Pancreas (tissue), 10 donors: ENCODE data around the gene CCNF. TPM values are rescaled to one million over a fixed set of nuclear protein-coding genes. Genes with fewer than 3 reads are reported as not detected.
A peak's percentile ranks its signal among the peaks of the same experiment; 100 is the strongest.

Experiments used
- ATAC-seq, 4 donors: fragments of 200-7000 bp; cut with Tn5 transposase; one replicate each; pipeline versions ENCODE4 v1.8.0 to v1.9.1; 2020; ENCODE audit warnings: mild to moderate bottlenecking in 4 of 4, moderate library complexity in 4 of 4
- DNase-seq, 6 donors: peaks; one replicate each; pipeline ENCODE4 v3.0.0-alpha.2; 2020
- FAIRE-seq: peaks from 2 replicates; lab custom pipeline; 2012; peaks lifted over from hg19 to GRCh38; lab: Jason Lieb, UNC
- H3K27ac ChIP-seq, 4 donors: fragments of 200-600 bp; sonication (generic); 1 replicate in 3 of 4; 2 replicates in 1 of 4; pipeline versions ENCODE4 v1.5.0 to v1.8.0; 2020
- H3K27me3 ChIP-seq, 4 donors: fragments of 200-600 bp; one replicate each; pipeline ENCODE4 v1.8.0; 2021
- H3K36me3 ChIP-seq, 3 donors: fragments of 200-600 bp; sonication (generic) in 1 of 3; one replicate each; pipeline versions ENCODE4 v1.5.0 to v1.8.0; 2020 to 2021
- H3K4me1 ChIP-seq, 3 donors: fragments of 200-600 bp; one replicate each; pipeline ENCODE4 v1.8.0; 2021
- H3K4me3 ChIP-seq, 4 donors: fragments of 200-600 bp; sonication (generic) in 2 of 4; one replicate each; pipeline versions ENCODE4 v1.5.0 to v1.8.0; 2020 to 2021
- H3K9me3 ChIP-seq, 4 donors: fragments of 200-600 bp; one replicate each; pipeline ENCODE4 v1.8.0; 2021
- CTCF ChIP-seq, 4 donors: fragments of 200-600 bp; sonication (generic) in 3 of 4; IDR thresholded peaks; one replicate each; pipeline versions ENCODE4 v1.5.0 to v1.8.0; 2021; ENCODE audit warnings: antibody characterized with exemption in 4 of 4
- WGBS, 2 donors: extraction: QIAGEN DNeasy Blood & Tissue Kit; methylation state at CpG; one replicate each; pipeline ENCODE4 v1.1.7; 2013; 5-methylcytosine and 5-hydroxymethylcytosine counted together
- intact Hi-C, 3 donors: fragments of 100-400 bp; cut with DNase I; formaldehyde crosslinking; loops; one replicate each; pipeline versions ENCODE4 v1.11.1 to v1.14.2; 2022
- polyA plus RNA-seq, 2 donors: library from polyadenylated mRNA; stranded (reverse); fragments of 200-250 nt; gene quantifications; one replicate each; pipeline ENCODE4 v1.2.3, GENCODE V29; 2013
- total RNA-seq, 6 donors: library from RNA; stranded (reverse); fragmentation: NEBNext Ultra II Directional in 4 of 6; extraction: Animal tissue kit (Norgen Biotek cat#: 25700) in 4 of 6; gene quantifications; one replicate each; pipeline versions ENCODE4 v1.2.1 to v1.2.4, GENCODE V29; 2021 to 2023
- donor health status: healthy with polysubstance abuse.
- donor health status: DM: no; HTN: no; CAD: no; lungs with moderate emphysema.
- donor health status: DM: no; HTN: no; CAD: no.
- donor health status: control.
- donor health status: control.
- donor health status: Bipolar disorder and iron deficiency.
- donor health status: DM: yes; HTN: yes; CAD: no.
- donor health status: DM: no; HTN: no; CAD: no.
- donor health status: DM: no; HTN: no; CAD: no.
- donor health status: DM: yes; HTN: yes; CAD: no.

CCNF gene
- total and polyA plus RNA-seq, 8 donors, result 0.69 to 2.6 (median 1.1) TPM

- H3K4me1 ChIP-seq, result peaks cover 21 to 25% (median 22%) of the 10 kb centered on the region in 3 donors
- peak overlapping the region in 2 of 4 donors; percentile 33 to 37 for H3K27ac ChIP-seq
- peaks cover 0 to 18% (median 0%) of the 10 kb centered on the region in 3 donors for H3K36me3 ChIP-seq
- no peaks in the 10 kb centered on the region for H3K9me3 ChIP-seq
- DNase-seq (peak in 1 of 6 donors; percentile 53), ATAC-seq (no peak), FAIRE-seq (no peak)
- no peak for TF ChIP-seq CTCF (IDR thresholded peaks at IDR 0.05)
- intact Hi-C loops, result loop anchor here in 2 of 3 donors (5.0 to 10.0 kb wide), 3 partner anchors 63 to 193 kb away; partner anchors contain the start of gene ABCA3 (in 1 of the 2)
- WGBS, 2 donors, result 87 to 91% methylated on average over 26 of the region's 26 CpGs
- H3K27me3 ChIP-seq, result no peaks in the 10 kb centered on the region
- H3K4me3 ChIP-seq, result no peak overlapping the region
Observed at GRCh38 chr16:2497695-2498484, 68.6 kb downstream of the CCNF start.

- no peak for FAIRE-seq
- H3K27ac ChIP-seq, result peak overlapping the region; percentile 31 to 57 (median 40)
- intact Hi-C loops, result loop anchor here in 2 of 3 donors (5.0 to 10.0 kb wide), 3 partner anchors 64 to 194 kb away; partner anchors contain the start of gene ABCA3 (in 1 of the 2)
- no peaks in the 10 kb centered on the region for H3K27me3 ChIP-seq
- WGBS, 2 donors, result 48 to 53% methylated on average over 14 to 15 of the region's 15 CpGs
- DNase-seq, result peak in 5 of 6 donors; percentile 65 to 85 (median 66)
- no peak overlapping the region for H3K4me3 ChIP-seq
- ATAC-seq, result peak; percentile 21 to 45 (median 33)
- TF ChIP-seq CTCF (IDR thresholded peaks at IDR 0.05), result no peak
- H3K36me3 ChIP-seq, result peaks cover 0 to 18% (median 0%) of the 10 kb centered on the region in 3 donors
- peaks cover 21 to 25% (median 22%) of the 10 kb centered on the region in 3 donors for H3K4me1 ChIP-seq
- no peaks in the 10 kb centered on the region for H3K9me3 ChIP-seq
Observed at GRCh38 chr16:2498531-2499253, 69.4 kb downstream of the CCNF start.

- H3K4me3 ChIP-seq, result no peak overlapping the region
- peak in 1 of 6 donors; percentile 72 for DNase-seq
- peak overlapping the region; percentile 31 to 57 (median 40) for H3K27ac ChIP-seq
- H3K36me3 ChIP-seq, result peaks cover 0 to 18% (median 0%) of the 10 kb centered on the region in 3 donors
- H3K9me3 ChIP-seq, result no peaks in the 10 kb centered on the region
- no peaks in the 10 kb centered on the region for H3K27me3 ChIP-seq
- 91 to 93% methylated on average over 6 of the region's 6 CpGs for WGBS, 2 donors
- no peak for TF ChIP-seq CTCF (IDR thresholded peaks at IDR 0.05)
- ATAC-seq, result no peak
- H3K4me1 ChIP-seq, result peaks cover 21 to 25% (median 22%) of the 10 kb centered on the region in 3 donors
- intact Hi-C loops, result loop anchor here in 2 of 3 donors (5.0 to 10.0 kb wide), 3 partner anchors 65 to 195 kb away; partner anchors contain the start of gene ABCA3 (in 1 of the 2)
- no peak for FAIRE-seq
Observed at GRCh38 chr16:2499454-2499853, 70.2 kb downstream of the CCNF start.

DNA sequence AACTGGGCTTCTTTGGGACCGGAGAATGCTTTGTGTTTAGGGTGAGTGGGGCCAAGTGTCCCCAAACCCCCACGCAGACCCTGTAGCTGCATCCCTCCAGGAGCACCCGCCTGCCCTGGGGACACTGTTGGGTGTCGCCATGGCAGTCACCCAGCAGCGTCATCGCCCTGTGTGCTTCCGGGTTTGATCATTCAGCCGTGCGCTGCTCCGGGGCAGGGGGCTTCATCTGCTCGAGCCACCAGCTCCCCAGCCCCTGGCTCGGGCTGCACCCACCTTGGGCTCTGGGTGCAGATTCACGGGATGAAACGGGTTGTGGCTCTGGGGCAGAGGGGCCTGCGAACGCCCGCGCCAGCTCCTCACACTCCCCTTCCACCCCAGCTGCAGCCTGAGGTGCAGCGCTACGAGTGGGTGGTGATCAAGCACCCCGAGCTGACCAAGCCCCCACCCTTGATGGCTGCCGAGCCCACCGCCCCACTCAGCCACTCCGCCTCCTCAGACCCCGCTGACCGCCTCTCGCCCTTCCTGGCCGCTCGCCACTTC, 70.7 kb downstream of the CCNF start:
- Histone ChIP-seq H3K9me3 (no peaks in the 10 kb centered on the region), H3K27me3 (no peaks in the 10 kb centered on the region), H3K4me1 (peaks cover 21 to 25% (median 22%) of the 10 kb centered on the region in 3 donors), H3K36me3 (peaks cover 0 to 18% (median 0%) of the 10 kb centered on the region in 3 donors), H3K4me3 (no peak overlapping the region), H3K27ac (no peak overlapping the region)
- DNase-seq, result peak in 1 of 6 donors; percentile 69
- no peak for FAIRE-seq
- WGBS, 2 donors, result 90 to 93% methylated on average over 29 of the region's 29 CpGs
- ATAC-seq, result no peak
- TF ChIP-seq CTCF (IDR thresholded peaks at IDR 0.05), result no peak
- intact Hi-C loops, result loop anchor here in 2 of 3 donors (2.0 to 10.0 kb wide), 5 partner anchors 63 to 308 kb away; partner anchors contain the start of gene ABCA3 (in 1 of the 2)
